ENCODE data around the gene ZNF503.

The ZNF503 gene

DNA sequence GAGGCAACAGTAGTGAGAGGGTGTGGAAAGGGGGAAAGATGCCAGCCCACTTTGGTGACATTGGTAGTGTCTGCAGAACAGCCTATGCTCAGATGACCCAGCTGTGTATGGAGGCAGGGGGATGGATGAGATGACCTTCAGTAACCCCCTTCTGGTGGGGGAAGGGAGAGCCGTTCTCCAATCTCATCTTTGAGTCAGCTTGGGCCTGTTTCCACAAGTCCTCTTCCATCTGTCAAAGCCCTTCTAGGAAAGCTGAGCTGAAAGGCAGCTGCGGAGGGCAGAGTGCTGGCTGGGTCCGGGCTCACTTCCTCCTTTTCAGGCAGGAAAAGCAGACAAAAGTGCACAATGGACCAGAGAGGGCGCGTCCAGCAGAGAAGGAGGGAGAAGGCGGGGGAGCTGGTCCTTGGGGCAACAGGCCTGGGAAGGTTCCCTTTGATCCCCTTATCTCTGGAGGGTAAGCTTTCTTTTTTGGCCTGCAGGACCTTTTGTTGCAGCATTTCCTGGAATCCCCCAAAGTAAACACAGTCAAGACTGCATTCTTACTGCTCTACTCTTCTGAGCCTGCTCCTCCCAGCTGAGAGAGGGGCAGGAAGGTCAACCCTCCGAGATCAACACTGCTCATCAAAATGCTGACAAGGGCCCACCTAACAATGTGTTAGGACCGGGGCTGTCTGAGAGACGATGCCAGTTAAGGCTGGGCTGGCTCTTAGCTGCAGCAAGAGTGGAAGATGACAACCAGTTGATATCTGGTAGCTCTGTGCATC is 28.6 kb upstream of the ZNF503 start:
- DNase-seq = no peak

GRCh38 chr10:75429159-75429827 is 27.7 kb upstream of the ZNF503 start:
- no peak for DNase-seq

GRCh38 chr10:75428434-75429158 is 27.0 kb upstream of the ZNF503 start:
- DNase-seq = peak; percentile 1

GRCh38 chr10:75427951-75428350 is 26.4 kb upstream of the ZNF503 start:
- no peak for DNase-seq

- no peak for DNase-seq
Measured at GRCh38 chr10:75426880-75427279, 25.3 kb upstream of the ZNF503 start.

DNA sequence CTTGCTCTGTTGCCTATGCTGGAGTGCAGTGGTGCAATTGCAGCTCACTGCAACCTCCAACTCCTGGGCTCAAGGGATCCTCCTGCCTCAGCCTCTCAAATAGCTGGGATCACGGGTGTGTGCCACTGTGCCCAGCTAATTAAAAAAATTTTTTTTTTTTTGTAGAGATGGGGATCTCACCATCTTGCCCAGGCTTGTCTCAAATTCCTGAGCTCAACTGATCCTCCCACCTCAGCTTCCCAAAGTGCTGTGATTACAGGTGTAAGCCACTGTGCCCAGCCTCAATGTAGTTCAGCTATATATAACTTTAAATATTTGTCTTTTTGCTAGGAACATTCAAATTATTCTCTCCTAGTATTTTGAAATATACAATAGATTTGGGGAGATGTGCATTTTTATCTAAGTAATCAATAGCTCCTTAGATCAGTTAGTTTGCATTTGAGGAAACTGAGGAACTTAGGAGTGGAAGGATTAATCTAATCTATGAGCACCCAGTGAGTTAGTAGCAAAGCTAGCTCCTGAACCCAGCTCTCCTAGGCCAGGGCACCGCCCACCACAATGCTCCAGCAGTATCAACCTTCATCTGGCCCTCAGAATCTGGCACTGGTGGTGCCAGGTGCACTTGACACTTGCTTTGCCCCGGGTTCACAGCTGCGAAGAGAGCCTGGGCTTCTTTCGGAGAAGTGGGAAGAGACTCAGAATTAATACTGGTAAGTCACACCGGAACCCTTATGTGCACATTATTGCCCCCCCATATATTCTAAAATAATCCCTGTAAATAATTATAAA is 23.9 kb upstream of the ZNF503 start:
- no peak for DNase-seq

- no peak for DNase-seq
Measured at GRCh38 chr10:75424571-75424970, 23.0 kb upstream of the ZNF503 start.

- no peak for DNase-seq
Measured at GRCh38 chr10:75422913-75423312, 21.3 kb upstream of the ZNF503 start.

DNA sequence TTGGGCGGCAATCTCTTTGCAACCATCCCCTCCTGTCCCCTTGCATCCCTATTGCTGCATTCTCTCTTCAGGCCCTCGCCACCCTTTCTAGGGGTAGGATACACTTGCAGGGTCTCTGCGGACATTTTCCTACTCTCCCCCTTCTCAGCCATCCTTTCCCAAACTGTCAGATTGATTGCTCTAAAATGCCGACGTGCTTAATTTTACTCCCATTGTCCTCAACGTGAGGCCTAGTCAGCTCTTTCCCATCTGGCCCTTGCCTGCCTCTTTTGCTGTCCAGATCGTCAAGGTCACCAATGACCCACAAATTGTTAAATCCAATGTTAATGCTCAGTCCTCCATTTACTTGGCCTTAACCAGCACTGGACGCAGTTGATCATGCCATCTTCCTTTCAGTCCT is 17.1 kb upstream of the ZNF503 start:
- DNase-seq = no peak

DNA sequence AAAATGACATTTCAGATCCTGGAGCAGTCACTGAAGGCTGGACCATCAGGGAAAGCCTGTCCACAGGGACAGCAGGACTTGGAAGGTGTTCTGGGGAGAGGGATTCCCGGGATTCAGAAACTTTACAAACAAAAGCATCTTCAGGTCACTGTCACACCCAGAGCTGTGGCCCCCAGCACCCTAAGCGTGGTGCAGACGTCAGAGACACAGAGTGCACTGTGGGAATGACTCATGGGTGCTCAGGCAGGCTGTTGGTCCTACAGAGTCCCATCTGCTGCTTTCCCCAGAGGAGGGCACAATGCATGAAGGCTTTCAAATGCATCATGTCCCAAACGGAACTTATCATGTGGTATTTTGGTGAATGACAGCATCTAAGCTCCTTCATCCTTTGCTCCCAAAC is 16.7 kb upstream of the ZNF503 start:
- no peak for DNase-seq

- no peak for DNase-seq
Measured at GRCh38 chr10:75417522-75417927, 16.0 kb upstream of the ZNF503 start.

DNA sequence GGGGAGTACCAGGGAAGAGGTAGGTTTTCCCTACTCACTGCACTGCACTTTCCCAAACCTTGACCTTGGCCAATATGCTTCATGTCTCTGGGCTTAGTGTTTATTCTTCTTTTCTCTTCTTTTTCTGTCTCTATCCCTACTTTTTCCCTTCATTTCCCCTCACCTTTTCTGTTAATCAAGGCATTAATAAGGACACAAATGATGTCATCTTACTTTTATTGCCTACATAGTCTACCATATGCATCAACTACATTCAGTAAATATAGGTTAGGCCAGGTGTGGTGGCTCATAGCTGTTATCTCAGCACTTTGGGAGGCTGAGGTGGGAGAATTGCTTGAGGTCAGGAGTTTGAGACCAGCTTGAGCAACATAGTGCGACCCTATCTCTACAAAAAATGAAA is 13.0 kb upstream of the ZNF503 start:
- no peak for DNase-seq

GRCh38 chr10:75410132-75411005 is 8.8 kb upstream of the ZNF503 start:
- DNase-seq = no peak

- DNase-seq = no peak
Measured at GRCh38 chr10:75408911-75409885, 7.6 kb upstream of the ZNF503 start.

- DNase-seq = no peak
Measured at GRCh38 chr10:75408509-75408875, 6.9 kb upstream of the ZNF503 start.

DNA sequence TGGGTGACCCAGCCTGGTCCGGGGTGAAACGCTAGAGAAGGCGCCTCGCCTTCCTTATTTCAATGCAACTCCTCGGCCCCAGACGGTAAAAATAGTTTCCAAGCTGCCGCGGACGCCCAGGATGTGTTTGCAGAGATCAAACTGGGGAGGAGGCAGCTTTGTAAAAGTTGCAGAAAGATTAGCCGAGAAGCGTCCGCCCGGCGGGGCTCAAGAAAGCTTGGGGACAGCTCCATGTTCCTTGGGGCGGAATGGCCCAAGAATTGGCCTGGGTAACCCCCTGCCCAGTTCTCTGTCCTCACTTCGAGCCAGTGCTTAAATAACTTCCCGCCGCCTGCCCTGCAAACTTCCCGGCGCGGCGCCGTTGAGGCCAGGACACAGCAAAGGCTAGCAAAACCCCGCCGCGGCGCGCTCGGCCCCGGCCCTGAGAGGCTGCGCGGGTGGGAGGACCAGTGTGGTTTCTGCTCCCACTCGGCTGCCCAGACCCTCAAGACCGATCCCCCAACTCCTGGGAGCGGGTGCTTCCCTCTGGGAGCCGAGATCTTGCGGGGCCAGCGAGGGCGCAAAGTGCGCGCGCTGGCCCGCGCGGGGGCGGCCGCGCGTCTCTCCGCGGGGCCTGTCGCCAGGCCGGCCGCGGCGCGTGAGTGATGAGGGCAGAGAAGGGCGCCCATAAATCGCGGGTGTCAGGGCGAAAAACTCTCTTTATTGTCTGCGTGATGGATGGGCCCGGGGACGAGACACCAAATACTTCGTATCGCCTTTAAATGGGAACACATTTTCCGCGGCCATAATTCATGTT is 6.3 kb upstream of the ZNF503 start:
- no peak for DNase-seq

DNA sequence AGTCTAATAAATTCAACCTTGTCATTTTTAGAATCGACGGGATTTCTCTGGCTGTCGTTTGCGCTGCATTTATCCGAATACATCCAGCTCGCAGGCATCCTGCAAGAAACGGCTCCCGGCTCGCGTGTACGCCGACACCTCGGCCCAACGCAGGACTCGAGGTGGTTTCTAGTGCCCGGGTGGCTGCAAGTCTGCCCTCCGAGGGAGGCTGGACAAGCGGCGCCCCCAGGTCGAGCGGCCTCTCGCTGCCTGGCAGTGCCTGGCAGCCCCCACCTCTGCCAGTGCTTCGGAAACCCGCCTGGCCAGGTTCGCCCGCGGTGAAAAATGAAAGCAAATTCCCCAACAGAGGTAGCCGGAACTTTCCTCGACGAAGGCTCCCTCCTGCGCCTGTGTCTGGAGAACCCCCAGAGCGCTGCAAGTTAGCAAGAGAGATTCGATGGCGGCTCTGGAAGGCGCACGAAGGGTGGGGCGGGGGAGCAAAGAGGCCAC is 5.7 kb upstream of the ZNF503 start:
- no peak for DNase-seq

DNA sequence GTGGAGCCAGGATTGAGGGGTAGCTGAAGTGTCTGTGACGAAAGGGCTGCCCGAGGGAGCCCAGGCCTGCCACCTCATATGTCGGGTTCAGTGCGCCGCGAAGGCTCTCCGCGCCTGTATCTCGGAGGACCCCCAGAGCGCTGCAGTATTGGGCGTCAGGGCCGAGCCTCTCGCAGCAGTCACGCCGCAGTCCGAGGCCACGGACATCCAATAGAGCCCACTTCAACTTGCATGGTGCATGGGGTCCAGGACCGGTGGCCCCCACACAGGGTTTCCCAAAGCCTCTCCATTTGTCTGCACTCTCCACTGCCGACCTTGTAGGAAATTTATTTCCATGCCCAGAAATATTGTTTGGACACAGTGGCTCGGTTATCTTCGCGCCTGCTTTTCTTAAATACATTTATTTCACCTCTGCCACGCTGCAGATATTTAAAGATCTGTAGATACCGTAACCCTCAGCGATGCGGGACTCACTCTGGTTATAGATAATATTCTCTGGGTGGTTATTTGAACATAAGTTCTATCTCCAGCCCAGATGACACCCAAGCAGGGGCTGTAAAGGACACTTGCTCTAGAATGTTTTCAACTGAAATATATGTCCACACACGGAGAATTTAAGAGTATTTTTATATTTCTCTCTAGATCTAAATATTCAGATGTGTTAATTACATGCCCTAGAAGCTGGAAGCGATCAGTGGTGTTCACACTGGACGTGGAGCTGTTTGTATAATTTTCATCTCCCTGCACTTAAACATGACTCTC is 5.1 kb upstream of the ZNF503 start:
- DNase-seq = no peak

All from SIG-M5 (cell line).